ENCODE measurements around the gene KIAA0232.
"Not testable (repeated sequence)": the region's sequence is repeated elsewhere in the genome, so short reads cannot be mapped to it uniquely, and the experiment has no call there.

KIAA0232 gene

GRCh38 chr4:6754481-6755087 lies 27.9 kb upstream of the KIAA0232 start:
- no peak for DNase-seq (ENCODE audit: low read depth in 2 of 2)

GRCh38 chr4:6755088-6755753 lies 27.3 kb upstream of the KIAA0232 start:
- DNase-seq (ENCODE audit: low read depth in 2 of 2) = no peak

GRCh38 chr4:6756345-6756744 lies 26.2 kb upstream of the KIAA0232 start:
- DNase-seq (ENCODE audit: low read depth in 2 of 2) = not testable (repeated sequence)

- DNase-seq (ENCODE audit: low read depth in 2 of 2) = no peak
Measured at GRCh38 chr4:6758728-6759127, 23.8 kb upstream of the KIAA0232 start.

GRCh38 chr4:6760865-6761264 lies 21.7 kb upstream of the KIAA0232 start:
- DNase-seq (ENCODE audit: low read depth in 2 of 2) = no peak

GRCh38 chr4:6761649-6762615 lies 20.6 kb upstream of the KIAA0232 start:
- no peak for DNase-seq (ENCODE audit: low read depth in 2 of 2)

GRCh38 chr4:6763330-6763851 lies 19.1 kb upstream of the KIAA0232 start:
- DNase-seq (ENCODE audit: low read depth in 2 of 2) = no peak

- no peak for DNase-seq (ENCODE audit: low read depth in 2 of 2)
Measured at GRCh38 chr4:6764976-6765620, 17.4 kb upstream of the KIAA0232 start.

- DNase-seq (ENCODE audit: low read depth in 2 of 2) = no peak
Measured at GRCh38 chr4:6765703-6766102, 16.8 kb upstream of the KIAA0232 start.

GRCh38 chr4:6767386-6767747 lies 15.2 kb upstream of the KIAA0232 start:
- DNase-seq (ENCODE audit: low read depth in 2 of 2) = no peak

- no peak for DNase-seq (ENCODE audit: low read depth in 2 of 2)
Measured at GRCh38 chr4:6767748-6768538, 14.6 kb upstream of the KIAA0232 start.

- DNase-seq (ENCODE audit: low read depth in 2 of 2) = no peak
Measured at GRCh38 chr4:6768539-6768905, 14.0 kb upstream of the KIAA0232 start.

- no peak for DNase-seq (ENCODE audit: low read depth in 2 of 2)
Measured at GRCh38 chr4:6769233-6769988, 13.1 kb upstream of the KIAA0232 start.

GRCh38 chr4:6769989-6770420 lies 12.5 kb upstream of the KIAA0232 start:
- no peak for DNase-seq (ENCODE audit: low read depth in 2 of 2)

GRCh38 chr4:6770581-6771228 lies 11.8 kb upstream of the KIAA0232 start:
- no peak for DNase-seq (ENCODE audit: low read depth in 2 of 2)

GRCh38 chr4:6771229-6771671 lies 11.3 kb upstream of the KIAA0232 start:
- DNase-seq (ENCODE audit: low read depth in 2 of 2) = no peak

- no peak for DNase-seq (ENCODE audit: low read depth in 2 of 2)
Measured at GRCh38 chr4:6772223-6772928, 10.2 kb upstream of the KIAA0232 start.

GRCh38 chr4:6773106-6773505 lies 9.4 kb upstream of the KIAA0232 start:
- no peak for DNase-seq (ENCODE audit: low read depth in 2 of 2)
